HUDEP-2 (cell line): ENCODE data around the gene PINK1.

Source experiments
- DNase-seq, 76 experiments: peaks; one replicate each; lab custom pipeline; 2025; ENCODE audit not compliant: unreplicated experiment in 76 of 76; lab: John Stamatoyannopoulos, UW

PINK1 gene

GRCh38 chr1:20641975-20642374 lies 8.7 kb downstream of the PINK1 start:
- DNase-seq: no peak

DNA sequence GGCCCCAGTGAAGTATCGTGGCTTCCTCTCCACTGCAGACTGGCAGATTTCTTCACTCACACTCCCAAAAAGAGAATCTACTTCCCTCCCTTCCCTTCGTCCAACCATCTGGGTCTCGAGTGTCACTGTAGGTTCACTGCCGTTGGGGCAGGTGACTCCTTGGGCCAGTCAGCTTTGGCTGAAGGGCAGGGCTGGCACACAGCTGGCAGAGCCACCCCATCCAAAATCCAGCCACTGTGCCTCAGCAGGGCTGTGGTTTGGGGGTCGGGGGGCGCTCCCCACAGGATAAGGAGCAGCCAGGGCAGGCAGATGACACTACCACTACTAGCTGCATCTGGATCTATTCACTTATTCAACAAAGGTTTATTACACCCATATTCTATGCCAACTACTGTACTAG lies 9.8 kb downstream of the PINK1 start:
- no peak for DNase-seq

GRCh38 chr1:20644416-20644815 lies 11.2 kb downstream of the PINK1 start:
- no peak for DNase-seq

DNA sequence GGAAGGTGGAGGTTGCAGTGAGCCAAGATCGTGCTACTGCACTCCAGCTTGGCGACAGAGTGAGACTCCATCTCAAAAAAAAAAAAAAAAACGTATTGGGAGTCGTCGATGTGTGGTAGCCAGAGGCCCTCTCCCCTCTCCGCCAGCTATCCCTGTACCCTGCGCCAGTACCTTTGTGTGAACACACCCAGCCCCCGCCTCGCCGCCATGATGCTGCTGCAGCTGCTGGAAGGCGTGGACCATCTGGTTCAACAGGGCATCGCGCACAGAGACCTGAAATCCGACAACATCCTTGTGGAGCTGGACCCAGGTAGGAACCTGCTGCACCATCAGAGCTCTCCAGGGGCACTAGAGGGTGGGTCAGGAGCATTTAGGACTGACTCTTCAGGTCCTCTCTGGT lies 12.2 kb downstream of the PINK1 start:
- no peak for DNase-seq

- DNase-seq: no peak
Observed at GRCh38 chr1:20648438-20648837, 15.2 kb downstream of the PINK1 start.

DNA sequence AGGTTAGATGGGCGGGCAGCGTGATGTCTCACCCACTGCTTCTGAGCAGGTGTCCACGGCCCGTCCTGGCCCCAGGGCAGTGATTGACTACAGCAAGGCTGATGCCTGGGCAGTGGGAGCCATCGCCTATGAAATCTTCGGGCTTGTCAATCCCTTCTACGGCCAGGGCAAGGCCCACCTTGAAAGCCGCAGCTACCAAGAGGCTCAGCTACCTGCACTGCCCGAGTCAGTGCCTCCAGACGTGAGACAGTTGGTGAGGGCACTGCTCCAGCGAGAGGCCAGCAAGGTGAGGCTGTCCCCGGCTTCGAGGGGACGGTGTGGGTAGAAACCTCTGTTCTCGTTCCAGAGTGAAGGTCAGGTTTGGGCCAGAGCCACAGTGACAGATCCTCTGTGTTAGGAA lies 15.7 kb downstream of the PINK1 start:
- no peak for DNase-seq

DNA sequence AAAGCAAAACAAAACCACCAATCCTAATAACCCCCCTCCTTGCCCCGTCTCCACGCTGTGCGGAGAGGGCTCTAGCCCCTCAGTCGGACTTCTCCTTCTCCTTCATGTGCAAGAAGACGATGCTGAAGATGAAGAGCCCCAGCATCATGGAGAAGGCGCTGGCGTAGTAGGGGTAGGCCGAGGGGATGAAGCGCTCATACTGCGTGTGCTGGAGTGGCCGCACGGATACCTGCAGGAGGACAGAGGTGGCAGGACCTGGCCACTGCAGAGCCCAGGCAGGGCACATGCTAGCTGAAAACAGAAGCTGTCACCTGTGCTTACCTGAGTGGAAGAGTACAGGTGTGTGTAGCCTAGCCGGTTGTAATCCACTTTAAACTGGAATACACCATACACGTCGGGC lies 19.0 kb downstream of the PINK1 start:
- DNase-seq: no peak

DNA sequence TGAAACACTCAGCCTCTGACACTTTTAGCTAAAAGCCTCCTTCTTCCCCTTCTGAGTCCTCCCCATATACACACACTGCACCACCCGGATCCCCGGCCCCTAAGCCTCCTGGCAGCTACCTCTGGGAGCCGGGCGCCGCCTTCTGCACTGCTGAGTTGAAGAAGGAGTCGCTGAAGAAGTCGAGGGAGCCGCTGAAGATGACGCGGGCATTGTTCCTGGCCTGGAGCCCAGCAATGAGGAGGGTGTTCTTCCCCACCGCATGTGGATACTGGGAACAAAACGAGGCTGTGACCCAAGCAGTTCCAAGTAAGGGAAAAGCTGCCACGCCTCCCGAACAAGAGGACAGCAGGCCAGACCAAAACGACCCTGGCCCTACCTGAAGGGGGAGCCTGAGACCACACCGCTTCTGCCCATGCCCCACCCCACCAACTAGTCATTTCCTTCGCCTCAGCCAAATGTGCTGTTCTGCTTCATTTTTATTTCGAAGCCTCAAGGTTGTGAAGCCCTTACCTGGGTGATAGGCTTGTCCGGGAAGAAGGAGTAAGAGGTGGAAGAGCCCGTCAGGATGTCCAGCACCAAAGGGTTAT lies 20.9 kb downstream of the PINK1 start:
- DNase-seq: no peak

DNA sequence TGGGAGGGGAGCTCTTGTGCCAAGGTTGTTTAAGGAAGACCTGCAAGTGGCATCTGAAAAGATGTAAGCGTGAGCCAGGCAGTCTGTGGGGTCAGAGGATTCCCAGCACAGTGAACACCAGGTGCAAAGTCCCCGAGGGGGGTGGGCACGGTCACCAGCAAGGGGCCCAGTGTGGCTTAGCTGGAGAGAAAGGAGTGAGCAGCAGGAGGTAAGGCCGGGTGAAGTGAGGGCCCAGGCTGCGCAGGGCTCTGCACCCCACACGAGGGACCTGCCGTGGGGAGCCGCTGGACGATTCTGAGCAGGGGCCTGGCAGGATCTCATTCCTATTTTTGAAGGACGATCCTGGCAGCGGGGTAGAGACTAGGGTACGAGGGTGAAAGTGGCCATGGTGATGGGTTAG lies 23.8 kb downstream of the PINK1 start:
- no peak for DNase-seq

DNA sequence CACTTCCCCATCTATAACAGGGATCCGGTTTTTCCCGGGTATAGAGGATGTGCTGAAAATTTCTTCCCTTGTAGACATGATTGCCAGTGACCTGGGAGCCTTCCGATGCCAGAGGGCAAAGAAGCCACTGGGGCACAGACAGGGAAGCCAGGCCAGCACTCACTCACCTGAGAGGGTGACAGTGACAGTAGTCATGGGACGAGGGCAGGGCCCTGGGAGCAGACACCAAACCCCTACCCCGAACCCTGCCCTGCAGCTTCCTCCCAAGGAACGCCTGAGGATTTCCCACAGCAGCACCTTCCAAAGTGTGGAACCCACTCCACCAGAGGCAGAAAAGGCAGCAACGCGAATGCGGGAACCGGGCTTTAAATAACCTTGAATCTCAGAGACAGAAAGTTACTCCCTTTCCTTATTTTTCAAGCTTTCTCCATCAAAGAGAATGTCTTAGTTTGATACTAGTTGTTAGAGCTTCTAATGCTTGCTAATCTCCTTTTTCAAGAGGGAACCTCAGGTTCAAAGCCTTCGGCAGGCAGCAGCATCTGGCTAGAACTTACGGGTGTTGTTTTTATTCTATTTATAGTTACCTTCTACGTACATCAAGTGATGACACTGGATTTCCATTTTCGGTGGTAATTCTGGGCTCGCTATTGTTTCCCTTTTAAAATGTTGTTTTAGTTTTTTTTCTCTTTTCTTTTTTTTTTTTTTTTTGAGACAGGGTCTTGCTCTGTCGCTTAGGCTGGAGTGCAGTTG lies 25.1 kb downstream of the PINK1 start:
- DNase-seq: no peak

- peak in 3 of 76 experiments; percentile 3 to 16 (median 3) for DNase-seq
Observed at GRCh38 chr1:20660363-20660762, 27.1 kb downstream of the PINK1 start.

- no peak for DNase-seq
Observed at GRCh38 chr1:20660847-20661206, 27.6 kb downstream of the PINK1 start.

- DNase-seq: peak; percentile 25 to 98 (median 94)
Observed at GRCh38 chr1:20661207-20662109, 28.2 kb downstream of the PINK1 start, which contains the start of gene DDOST. Gene DDOST (minus strand): TSS chr1:20661369. CDS start chr1:20661350, 19 bp downstream.

DNA sequence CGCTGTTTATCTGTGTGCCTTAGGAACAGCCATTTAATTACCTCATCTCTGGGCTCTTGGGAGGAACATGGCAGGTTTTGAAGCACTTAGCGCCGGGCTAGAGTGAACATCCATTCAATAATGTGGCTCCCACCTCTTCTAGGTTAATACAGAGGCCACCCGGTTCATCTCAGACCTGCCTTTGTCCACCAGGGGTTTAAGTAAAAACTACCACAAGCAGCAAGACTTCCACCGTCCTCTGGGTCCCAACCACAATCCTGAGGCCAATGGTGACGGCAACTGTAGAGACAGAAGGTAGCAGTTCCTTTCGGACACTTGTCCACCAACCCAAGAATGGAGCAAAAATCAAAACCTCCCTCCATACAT lies 28.8 kb downstream of the PINK1 start:
- DNase-seq: no peak

GRCh38 chr1:20663365-20663764 lies 30.1 kb downstream of the PINK1 start:
- peak in 3 of 76 experiments; percentile 3 to 8 (median 3) for DNase-seq

DNA sequence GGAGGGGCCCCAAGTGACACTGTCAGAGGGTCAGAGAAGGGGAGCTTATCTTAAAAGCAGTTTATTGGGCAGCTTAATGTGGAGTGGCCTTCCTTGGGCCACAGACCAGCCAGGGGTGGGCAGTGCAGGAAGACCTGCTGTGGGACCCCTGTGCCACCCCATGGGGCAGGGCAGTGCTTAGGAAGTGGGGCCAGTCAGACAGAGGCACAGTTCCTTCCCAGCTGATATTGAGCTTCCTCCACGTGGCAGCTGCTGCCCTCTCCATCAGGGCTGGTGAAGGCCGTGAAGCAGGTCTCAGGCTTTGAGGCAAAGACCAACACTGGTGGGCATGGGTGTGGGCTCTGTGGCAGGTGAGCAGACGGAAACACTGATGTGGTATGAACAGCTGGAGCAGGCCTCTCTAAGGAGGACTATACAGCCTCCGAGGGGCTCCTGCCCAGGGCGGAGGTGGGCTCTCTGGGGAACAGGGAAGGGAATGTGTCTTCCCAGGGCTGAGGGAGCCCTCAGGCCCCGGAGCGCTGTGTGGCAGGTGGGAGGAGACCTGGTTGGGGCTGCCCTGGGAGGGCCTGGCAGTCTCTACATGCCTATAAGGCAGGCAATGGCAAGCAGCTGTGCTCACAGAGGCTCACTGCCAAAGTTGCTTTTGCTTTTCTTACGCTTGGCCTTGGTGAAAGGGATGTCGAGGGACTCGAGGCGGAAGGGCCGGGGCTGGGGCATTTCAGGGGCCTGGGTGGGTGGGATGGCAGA lies 30.9 kb downstream of the PINK1 start:
- no peak for DNase-seq

- DNase-seq: peak in 1 of 76 experiments; percentile 3
Observed at GRCh38 chr1:20665726-20666125, 32.5 kb downstream of the PINK1 start.

- no peak for DNase-seq
Observed at GRCh38 chr1:20666146-20666545, 32.9 kb downstream of the PINK1 start.

DNA sequence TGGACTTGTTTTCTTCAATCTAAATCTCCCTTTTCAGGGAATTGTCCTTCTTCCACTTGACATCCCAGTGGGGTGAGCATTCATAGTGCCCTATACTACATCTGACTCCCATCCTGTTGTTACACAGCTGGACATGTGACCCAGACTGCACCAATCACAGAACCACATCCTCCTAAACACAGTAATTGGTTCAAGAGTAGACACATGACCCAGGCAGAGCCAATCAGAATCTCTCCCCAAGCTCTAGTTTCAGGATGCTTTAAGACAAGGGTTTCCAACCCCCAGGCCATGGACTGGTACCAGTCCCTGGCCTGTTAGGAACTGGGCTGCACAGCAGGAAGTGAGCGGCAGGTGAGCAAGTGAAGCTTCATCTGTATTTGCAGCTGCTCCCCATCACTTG lies 33.5 kb downstream of the PINK1 start:
- DNase-seq: peak in 2 of 76 experiments; percentile 3 to 15

DNA sequence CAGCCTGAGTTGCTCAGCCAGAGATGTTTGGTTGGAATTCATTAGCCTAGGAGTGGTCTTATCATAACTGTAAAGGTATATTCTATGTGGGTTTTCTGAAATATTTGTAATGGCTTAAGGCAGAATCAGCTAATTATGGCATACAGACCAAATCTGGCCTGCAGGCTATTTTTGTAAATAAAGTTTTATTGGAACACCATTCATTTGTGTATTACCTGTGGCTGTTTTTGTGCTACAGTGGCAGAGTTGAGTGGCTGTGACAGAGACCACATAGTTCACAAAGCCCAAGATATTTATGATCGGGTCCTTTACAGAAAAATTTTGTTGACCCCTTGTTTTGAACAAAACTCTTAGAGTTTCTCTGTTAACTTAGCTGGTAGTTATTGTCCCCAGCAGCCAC lies 35.3 kb downstream of the PINK1 start:
- DNase-seq: no peak

GRCh38 chr1:20670936-20671335 lies 37.7 kb downstream of the PINK1 start:
- DNase-seq: no peak
